A673 (cell line): ENCODE measurements around the gene ATF5. TPM values are rescaled to one million over a fixed set of nuclear protein-coding genes. Genes with fewer than 3 reads are reported as not detected.
"Not testable (repeated sequence)": the region's sequence is repeated elsewhere in the genome, so short reads cannot be mapped to it uniquely, and the experiment has no call there.

Experiments used
- BruUV-seq: library from RNA; stranded (reverse); fragments of 400-500 nt; replicated peaks from 2 replicates; lab custom pipeline; 2021; lab: Mats Ljungman, UMichigan
- CTCF ChIA-PET: fragments of 300-600 bp; sonication (Branson Sonifier 250); formaldehyde crosslinking; loops from one replicate; lab custom pipeline; 2022; ENCODE audit warnings: antibody characterized with exemption; lab: Charles Lee
- POLR2A ChIA-PET: fragments of 300-600 bp; sonication (Branson Sonifier 250); formaldehyde crosslinking; loops from one replicate; lab custom pipeline; 2022; ENCODE audit warnings: antibody characterized with exemption; ENCODE audit not compliant: low non-redundant PET; lab: Charles Lee
- DNase-seq: peaks from one replicate; pipeline ENCODE4 v3.0.0-alpha.2; 2015; ENCODE audit warnings: low spot score
- H3K27ac ChIP-seq: fragments of 200-600 bp; sonication (generic); 2 replicates; pipeline ENCODE4 v1.5.1; 2016; ENCODE audit warnings: mixed run types, low read depth, mild to moderate bottlenecking, mixed read lengths, antibody characterized with exemption, low read length; ENCODE audit not compliant: poor library complexity, severe bottlenecking
- H3K27me3 ChIP-seq: fragments of 200-600 bp; sonication (generic); replicated peaks from 2 replicates; pipeline ENCODE4 v1.6.1; 2017; ENCODE audit warnings: mixed run types, low read depth, mild to moderate bottlenecking, mixed read lengths, antibody characterized with exemption, low read length; ENCODE audit not compliant: insufficient read depth, poor library complexity
- H3K36me3 ChIP-seq: fragments of 200-600 bp; sonication (generic); 2 replicates; pipeline ENCODE4 v1.6.1; 2016; ENCODE audit warnings: mixed run types, mild to moderate bottlenecking, mixed read lengths, antibody characterized with exemption, low read length; ENCODE audit not compliant: insufficient read depth, poor library complexity, severe bottlenecking
- H3K4me1 ChIP-seq: fragments of 200-600 bp; sonication (generic); 2 replicates; pipeline ENCODE4 v1.6.1; 2017; ENCODE audit warnings: mixed run types, mild to moderate bottlenecking, mixed read lengths, antibody characterized with exemption, low read length; ENCODE audit not compliant: insufficient read depth, poor library complexity, severe bottlenecking
- H3K4me3 ChIP-seq: fragments of 200-600 bp; sonication (generic); 2 replicates; pipeline ENCODE4 v1.5.1; 2016; ENCODE audit warnings: low read depth, mixed run types, mild to moderate bottlenecking, mixed read lengths, low read length; ENCODE audit not compliant: poor library complexity, severe bottlenecking
- H3K9me3 ChIP-seq: fragments of 200-600 bp; sonication (generic); 2 replicates; pipeline ENCODE4 v1.6.1; 2016; ENCODE audit warnings: mixed run types, low read depth, mild to moderate bottlenecking, mixed read lengths, antibody characterized with exemption, low read length; ENCODE audit not compliant: poor library complexity, severe bottlenecking
- CTCF ChIP-seq: fragments of 300-800, 200-600 bp; sonication (generic); conservative IDR thresholded peaks from 2 replicates; pipeline ENCODE4 v1.5.1; 2017; ENCODE audit warnings: low read depth, mild to moderate bottlenecking, antibody characterized with exemption, low read length, moderate library complexity, mixed read lengths
- EZH2 ChIP-seq: fragments of 200-600 bp; sonication (generic); IDR thresholded peaks from 2 replicates; pipeline ENCODE4 v1.6.1; 2017; ENCODE audit warnings: borderline replicate concordance, low read depth, mild to moderate bottlenecking, mixed read lengths, antibody characterized with exemption, low read length; ENCODE audit not compliant: poor library complexity, severe bottlenecking
- intact Hi-C: fragments of 100-400 bp; cut with micrococcal nuclease; formaldehyde crosslinking; loops from one replicate; pipeline ENCODE4 v1.10.0; 2022; ENCODE audit not compliant: unreplicated experiment
- total RNA-seq: library from RNA; stranded (reverse); gene quantifications from 2 replicates; pipeline ENCODE4 v1.2.3, GENCODE V29; 2021

The ATF5 gene
- total RNA-seq, 1 experiment from 2014 or later = 302 TPM

GRCh38 chr19:49924004-49924880, 4.8 kb upstream of the ATF5 start:
- BruUV-seq = no TSS peak
- no peak for TF ChIP-seq CTCF
- TF ChIP-seq EZH2 = no peak
- H3K4me3 ChIP-seq = peak overlapping the region; percentile 25
- peaks cover 41% of the 10 kb centered on the region for H3K36me3 ChIP-seq
- ChIA-PET POLR2A (interaction anchor here (0.7 kb wide), 1 partner anchor 11 kb away, joined by 3 read pairs; no protein-coding TSS in a partner anchor), CTCF (no interaction called here)
- no peaks in the 10 kb centered on the region for H3K27me3 ChIP-seq
- peaks cover 37% of the 10 kb centered on the region for H3K4me1 ChIP-seq
- H3K9me3 ChIP-seq = no peaks in the 10 kb centered on the region
- DNase-seq = peak; percentile 68
- intact Hi-C loops = loop anchor here (10.0 kb wide), 1 partner anchor 159 kb away; the partner anchor contains the start of genes AP2A1 and TSKS
- peak overlapping the region; percentile 94 for H3K27ac ChIP-seq

- H3K27me3 ChIP-seq, BruUV-seq, CTCF ChIA-PET, H3K9me3 ChIP-seq, DNase-seq: not testable (repeated sequence)
- Histone ChIP-seq H3K4me3 (peak overlapping the region; percentile 25), H3K27ac (peak overlapping the region; percentile 94), H3K36me3 (peaks cover 47% of the 10 kb centered on the region), H3K4me1 (peaks cover 37% of the 10 kb centered on the region)
- POLR2A ChIA-PET = interaction anchor here (0.6 to 0.7 kb wide), 2 partner anchors 11 to 40 kb away, joined by 3 read pairs; no protein-coding TSS in a partner anchor
- intact Hi-C loops = loop anchor here (10.0 kb wide), 1 partner anchor 160 kb away; the partner anchor contains the start of genes AP2A1 and TSKS
These were observed 4.2 kb upstream of the ATF5 start for GRCh38 chr19:49924881-49925210.

DNA sequence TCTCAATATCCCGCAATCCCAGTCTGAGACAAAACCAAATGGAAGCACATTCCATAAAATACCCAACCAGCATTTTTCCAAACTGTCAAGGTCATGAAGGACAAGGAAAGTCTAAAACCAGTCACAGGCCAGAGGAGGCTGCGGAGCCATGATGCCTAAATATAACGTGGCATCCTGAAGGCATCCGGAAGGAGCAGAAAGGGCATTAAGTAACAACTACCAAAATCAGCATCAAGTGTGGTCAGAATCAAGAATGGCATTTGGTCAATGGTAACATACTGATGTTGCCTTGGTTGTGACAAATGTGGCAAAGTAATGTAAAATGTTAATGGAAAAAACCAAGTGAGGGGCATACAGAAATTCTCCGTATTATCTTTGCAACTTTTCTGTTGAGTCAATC, 3.5 kb upstream of the ATF5 start:
- POLR2A ChIA-PET = interaction anchor here (0.6 kb wide), 1 partner anchor 41 kb away, joined by 3 read pairs; no protein-coding TSS in a partner anchor
- Histone ChIP-seq H3K27me3 (no peaks in the 10 kb centered on the region), H3K4me3 (no peak overlapping the region), H3K4me1 (peaks cover 37% of the 10 kb centered on the region), H3K27ac (peak overlapping the region; percentile 94), H3K36me3 (peaks cover 54% of the 10 kb centered on the region), H3K9me3 (no peaks in the 10 kb centered on the region)
- BruUV-seq = no TSS peak
- TF ChIP-seq CTCF = no peak
- TF ChIP-seq EZH2 = no peak
- CTCF ChIA-PET = no interaction called here
- no peak for DNase-seq
- intact Hi-C loops = loop anchor here (10.0 kb wide), 1 partner anchor 161 kb away; the partner anchor contains the start of genes AP2A1 and TSKS
